GM12878 (cell line): ENCODE results near the gene LENG1. TPM values are rescaled to one million over a fixed set of nuclear protein-coding genes. Genes with fewer than 3 reads are reported as not detected.
A peak's percentile ranks its signal among the peaks of the same experiment; 100 is the strongest.

Experiments
- BCLAF1 ChIP-seq: fragments of 450-650 bp; IDR thresholded peaks from 2 replicates; pipeline ENCODE4 v1.6.1; 2017; ENCODE audit warnings: antibody characterized with exemption, mild to moderate bottlenecking, moderate library complexity
- CEBPB ChIP-seq, 2 experiments: fragments of 150-350 bp in 1 of 2; IDR thresholded peaks; 2 replicates each; pipeline ENCODE4 v1.6.1; 2012 to 2014; ENCODE audit warnings: low read depth in 2 of 2, low read length in 2 of 2, borderline replicate concordance in 1 of 2, inconsistent platforms in 1 of 2
- EGR1 ChIP-seq, 2 experiments: IDR thresholded peaks; 1 replicate in 1 of 2; 2 replicates in 1 of 2; pipeline ENCODE4 v1.6.1; 2011 to 2012; ENCODE audit warnings: low read depth in 2 of 2, low read length in 2 of 2, borderline replicate concordance in 1 of 2, mild to moderate bottlenecking in 1 of 2, moderate library complexity in 1 of 2
- ESRRA ChIP-seq: IDR thresholded peaks from 2 replicates; pipeline ENCODE4 v1.6.1; 2012; ENCODE audit warnings: mild to moderate bottlenecking, low read length, improper control_type of control experiment
- FOS ChIP-seq: IDR thresholded peaks from 3 replicates; pipeline ENCODE4 v1.6.1; 2011; ENCODE audit warnings: borderline replicate concordance; ENCODE audit not compliant: insufficient read length; ENCODE audit errors: extremely low read depth
- IKZF2 ChIP-seq, 2 experiments: fragments of 450-650 bp; IDR thresholded peaks; 2 replicates each; pipeline ENCODE4 v1.6.1; 2017; ENCODE audit warnings: mild to moderate bottlenecking in 2 of 2, moderate library complexity in 2 of 2
- KLF5 ChIP-seq: fragments of 450-650 bp; IDR thresholded peaks from 2 replicates; pipeline ENCODE4 v1.6.1; 2014; ENCODE audit warnings: mild to moderate bottlenecking; ENCODE audit not compliant: partially characterized antibody
- MYC ChIP-seq: IDR thresholded peaks from 2 replicates; pipeline ENCODE4 v1.6.1; 2011; ENCODE audit warnings: mild to moderate bottlenecking, low read length, moderate library complexity, inconsistent platforms; ENCODE audit not compliant: insufficient read depth, insufficient replicate concordance, insufficient read length, severe bottlenecking
- NBN ChIP-seq: fragments of 450-650 bp; IDR thresholded peaks from 2 replicates; pipeline ENCODE4 v1.6.1; 2016
- NFYB ChIP-seq: IDR thresholded peaks from 2 replicates; pipeline ENCODE4 v1.6.1; 2011; ENCODE audit warnings: low read depth, mild to moderate bottlenecking, low read length, improper control_type of control experiment, moderate library complexity; ENCODE audit not compliant: insufficient read depth
- PAX5 ChIP-seq: IDR thresholded peaks from 2 replicates; pipeline ENCODE4 v1.6.1; 2011; ENCODE audit warnings: low read depth, low read length, borderline replicate concordance
- RCOR1 ChIP-seq: conservative IDR thresholded peaks from 2 replicates; pipeline ENCODE4 v1.6.1; 2012; ENCODE audit warnings: low read depth, low read length, improper control_type of control experiment
- RELB ChIP-seq: fragments of 450-650 bp; IDR thresholded peaks from 2 replicates; pipeline ENCODE4 v1.6.1; 2017; ENCODE audit warnings: low read depth, mild to moderate bottlenecking, moderate library complexity
- SMAD1 ChIP-seq: fragments of 450-650 bp; IDR thresholded peaks from 2 replicates; pipeline ENCODE4 v1.6.1; 2018; ENCODE audit warnings: mild to moderate bottlenecking, low read depth; ENCODE audit not compliant: partially characterized antibody
- SMAD5 ChIP-seq: IDR thresholded peaks from 2 replicates; pipeline ENCODE4 v1.6.1; 2016; ENCODE audit warnings: antibody characterized with exemption, low read depth
- SREBF1 ChIP-seq: IDR thresholded peaks from 2 replicates; pipeline ENCODE4 v1.6.1; 2012; ENCODE audit warnings: mild to moderate bottlenecking, low read length
- STAT1 ChIP-seq: fragments of 450-650 bp; conservative IDR thresholded peaks from 2 replicates; pipeline ENCODE4 v1.6.1; 2014; ENCODE audit warnings: antibody characterized with exemption, mild to moderate bottlenecking
- STAT3 ChIP-seq: IDR thresholded peaks from 2 replicates; pipeline ENCODE4 v1.6.1; 2011; ENCODE audit warnings: low read depth, low read length, improper control_type of control experiment
- TARDBP ChIP-seq: IDR thresholded peaks from 2 replicates; pipeline ENCODE4 v1.6.1; 2016; ENCODE audit warnings: borderline replicate concordance
- TCF12 ChIP-seq: IDR thresholded peaks from 2 replicates; pipeline ENCODE4 v1.6.1; 2011; ENCODE audit warnings: low read depth, mild to moderate bottlenecking, low read length
- USF1 ChIP-seq: IDR thresholded peaks from 2 replicates; pipeline ENCODE4 v1.6.1; 2011; ENCODE audit warnings: borderline replicate concordance, low read depth, mild to moderate bottlenecking, moderate library complexity, mixed read lengths, low read length; ENCODE audit not compliant: insufficient read depth; ENCODE audit errors: extremely low read length
- USF2 ChIP-seq: IDR thresholded peaks from 2 replicates; pipeline ENCODE4 v1.6.1; 2011; ENCODE audit warnings: low read depth, low read length, improper control_type of control experiment, borderline replicate concordance
- ZNF207 ChIP-seq: fragments of 450-650 bp; IDR thresholded peaks from 2 replicates; pipeline ENCODE4 v1.6.1; 2014; ENCODE audit warnings: antibody characterized with exemption, mild to moderate bottlenecking, borderline replicate concordance
- ZNF622 ChIP-seq: fragments of 450-650 bp; IDR thresholded peaks from 2 replicates; pipeline ENCODE4 v1.6.1; 2017; ENCODE audit warnings: mild to moderate bottlenecking, inconsistent platforms
- polyA plus RNA-seq, 11 experiments: library from polyadenylated mRNA; depleted of rRNA in 4 of 11; unstranded in 6 of 11; stranded (reverse) in 5 of 11; fragments of >200 nt; fragmentation: Nextera tagmentation in 4 of 11; fragmentation: Illumina TruSeq in 1 of 11; extraction: Ambion mirVana in 4 of 11; extraction: Trizol in 1 of 11; gene quantifications; 1 replicate in 1 of 11; 2 replicates in 10 of 11; pipeline versions ENCODE4 v1.2.1 to v1.2.3, GENCODE V29; 2011 to 2016; ENCODE audit warnings: inconsistent platforms in 2 of 11, missing spikeins in 2 of 11, low read depth in 1 of 11
- total RNA-seq, 4 experiments: library from RNA; depleted of rRNA in 3 of 4; stranded (reverse); fragments of >200 nt in 3 of 4; fragmentation: Illumina TruSeq in 1 of 4; extraction: Trizol in 1 of 4; gene quantifications; 2 replicates each; pipeline versions ENCODE4 v1.2.1 to v1.2.3, GENCODE V29; 2013 to 2021

Gene LENG1
- total and polyA plus RNA-seq, 10 of the 15 experiments (the other 5 are each of a cell fraction or from before 2014, with no cell fraction given), result 0.21 to 10.8 (median 5.8) TPM

- no peak for TF ChIP-seq EGR1 (IDR thresholded peaks at IDR 0.05; ENCODE audit: borderline replicate concordance in 1 of 2, low read depth in 2 of 2, low read length in 2 of 2)
- no peak for TF ChIP-seq BCLAF1
- no peak for TF ChIP-seq SMAD5
- no peak for TF ChIP-seq FOS
- no peak for TF ChIP-seq ESRRA
- TF ChIP-seq NBN, result peak; percentile 6; the same call in 1 of the 2 replicates
- TF ChIP-seq NFYB, result no peak
- no peak for TF ChIP-seq STAT3
- peak; percentile 87 for TF ChIP-seq KLF5
- no peak for TF ChIP-seq TARDBP
- TF ChIP-seq IKZF2 (IDR thresholded peaks at IDR 0.05), result no peak
- 0 out of 2 replicates have a peak, but pooled peaks have one; percentile 30 for TF ChIP-seq RCOR1
- peak; percentile 65; the same call in 1 of the 2 replicates for TF ChIP-seq TCF12
- TF ChIP-seq SREBF1, result 0 out of 2 replicates have a peak, but pooled peaks have one; percentile 12
- TF ChIP-seq USF1, result no peak
- TF ChIP-seq MYC, result no peak
- TF ChIP-seq ZNF207, result peak; percentile 78
- no peak for TF ChIP-seq STAT1
- no peak for TF ChIP-seq SMAD1
- TF ChIP-seq USF2, result no peak
- TF ChIP-seq RELB, result no peak
- TF ChIP-seq PAX5, result peak; percentile 66; the same call in 1 of the 2 replicates
- no peak for TF ChIP-seq ZNF622
- TF ChIP-seq CEBPB (IDR thresholded peaks at IDR 0.05; ENCODE audit: borderline replicate concordance in 1 of 2, low read depth in 2 of 2, low read length in 2 of 2), result no peak
Observed at GRCh38 chr19:54191011-54191810, 31.7 kb upstream of the LENG1 start, which contains the start of gene TSEN34 (continued).
